H1 (cell line): ENCODE results near the gene TNFAIP1. TPM values are rescaled to one million over a fixed set of nuclear protein-coding genes. Genes with fewer than 3 reads are reported as not detected.

Experiments used
- CTCF ChIA-PET: fragments of 300-600 bp; sonication (Branson Sonifier 250); formaldehyde crosslinking; loops from one replicate; lab custom pipeline; 2021; ENCODE audit not compliant: partially characterized antibody; lab: Charles Lee
- POLR2A ChIA-PET: fragments of 300-600 bp; sonication (Branson Sonifier 250); formaldehyde crosslinking; loops from one replicate; lab custom pipeline; 2021; ENCODE audit warnings: inconsistent platforms; ENCODE audit not compliant: partially characterized antibody; lab: Charles Lee
- DNase-seq, 2 experiments: peaks; one replicate each; pipeline versions ENCODE4 v3.0.0 to v3.0.0-alpha.2; 2010 to 2022; ENCODE audit warnings: low spot score in 2 of 2, low read depth in 1 of 2, mixed read lengths in 1 of 2
- FAIRE-seq: peaks from 2 replicates; lab custom pipeline; 2011; peaks lifted over from hg19 to GRCh38; lab: Jason Lieb, UNC
- H2AFZ ChIP-seq: 2 replicates; pipeline ENCODE4 v1.8.1; 2012; ENCODE audit warnings: low read length, inconsistent platforms
- H2AK5ac ChIP-seq: 2 replicates; pipeline ENCODE4 v1.6.1; 2013; ENCODE audit warnings: low read depth, low read length
- H2BK120ac ChIP-seq: replicated peaks from 2 replicates; pipeline ENCODE3; 2013; ENCODE audit warnings: low read depth, low read length, inconsistent platforms
- H2BK12ac ChIP-seq: 2 replicates; pipeline ENCODE4 v1.6.1; 2013; ENCODE audit warnings: low read depth, low read length
- H2BK15ac ChIP-seq: 2 replicates; pipeline ENCODE4 v1.6.1; 2013; ENCODE audit warnings: low read length
- H2BK20ac ChIP-seq: 2 replicates; pipeline ENCODE4 v1.6.1; 2013; ENCODE audit warnings: low read length
- H2BK5ac ChIP-seq: 2 replicates; pipeline ENCODE4 v1.6.1; 2013; ENCODE audit warnings: low read depth, low read length
- H3K14ac ChIP-seq: 2 replicates; pipeline ENCODE4 v1.6.1; 2013; ENCODE audit warnings: inconsistent platforms; ENCODE audit not compliant: insufficient read length
- H3K18ac ChIP-seq: 2 replicates; pipeline ENCODE4 v1.6.1; 2013; ENCODE audit warnings: low read length; ENCODE audit errors: extremely low read depth
- H3K23ac ChIP-seq: 2 replicates; pipeline ENCODE4 v1.6.1; 2013; ENCODE audit warnings: inconsistent platforms; ENCODE audit not compliant: insufficient read length
- H3K23me2 ChIP-seq: 2 replicates; pipeline ENCODE4 v1.6.1; 2013; ENCODE audit warnings: low read depth, low read length
- H3K27ac ChIP-seq: 2 replicates; pipeline ENCODE4 v1.6.1; 2011; ENCODE audit warnings: low read depth, low read length, inconsistent platforms
- H3K27me3 ChIP-seq, 4 experiments: replicated peaks in 1 of 4; 1 replicate in 1 of 4; 2 replicates in 3 of 4; pipeline versions ENCODE4 v1.6.1 to v1.8.1; 2011 to 2013; ENCODE audit warnings: low read length in 3 of 4, mild to moderate bottlenecking in 3 of 4, inconsistent platforms in 2 of 4, mixed read lengths in 2 of 4, moderate library complexity in 1 of 4; ENCODE audit not compliant: control insufficient read depth in 3 of 4, insufficient read depth in 3 of 4; ENCODE audit errors: extremely low read depth in 1 of 4
- H3K36me3 ChIP-seq, 4 experiments: 2 replicates each; pipeline versions ENCODE4 v1.6.1 to v1.8.1; 2011 to 2013; ENCODE audit warnings: mild to moderate bottlenecking in 4 of 4, low read length in 3 of 4, moderate library complexity in 2 of 4, control low read depth in 1 of 4, inconsistent platforms in 1 of 4; ENCODE audit not compliant: insufficient read depth in 4 of 4, control insufficient read depth in 2 of 4
- H3K4ac ChIP-seq: replicated peaks from 2 replicates; pipeline ENCODE3; 2013; ENCODE audit warnings: low read length, low read depth, mixed read lengths, inconsistent platforms; ENCODE audit not compliant: insufficient read length
- H3K4me1 ChIP-seq, 4 experiments: replicated peaks in 1 of 4; 1 replicate in 1 of 4; 2 replicates in 3 of 4; pipeline versions ENCODE4 v1.6.1 to v1.8.1; 2011 to 2013; ENCODE audit warnings: low read length in 3 of 4, inconsistent platforms in 2 of 4, mixed read lengths in 1 of 4; ENCODE audit not compliant: insufficient read depth in 4 of 4, control insufficient read depth in 3 of 4
- H3K4me2 ChIP-seq, 2 experiments: 2 replicates each; pipeline versions ENCODE4 v1.6.1 to v1.8.1; 2011 to 2013; ENCODE audit warnings: low read depth in 2 of 2, low read length in 2 of 2, control low read depth in 1 of 2, inconsistent platforms in 1 of 2, mild to moderate bottlenecking in 1 of 2; ENCODE audit not compliant: insufficient read depth in 1 of 2
- H3K4me3 ChIP-seq, 4 experiments: fragments of 200-600, 300-600 bp in 1 of 4; sonication (generic), shearing (Covaris generic), sonication (Bioruptor Twin) in 1 of 4; 2 replicates each; pipeline versions ENCODE4 v1.5.1 to v1.8.1; 2011 to 2016; ENCODE audit warnings: low read length in 4 of 4, low read depth in 3 of 4, control low read depth in 2 of 4, inconsistent platforms in 2 of 4, mild to moderate bottlenecking in 2 of 4, mixed read lengths in 1 of 4, moderate library complexity in 1 of 4; ENCODE audit not compliant: insufficient read depth in 2 of 4; ENCODE audit errors: extremely low read depth in 1 of 4
- H3K56ac ChIP-seq: replicated peaks from 2 replicates; pipeline ENCODE3; 2013; ENCODE audit warnings: low read depth, mild to moderate bottlenecking, mixed read lengths, low read length, inconsistent platforms; ENCODE audit not compliant: insufficient read length
- H3K79me1 ChIP-seq: 2 replicates; pipeline ENCODE4 v1.6.1; 2013; ENCODE audit warnings: low read depth, low read length, control low read depth
- H3K79me2 ChIP-seq, 2 experiments: 2 replicates each; pipeline versions ENCODE4 v1.6.1 to v1.8.1; 2012 to 2013; ENCODE audit warnings: low read length in 2 of 2, mild to moderate bottlenecking in 2 of 2, inconsistent platforms in 1 of 2; ENCODE audit not compliant: insufficient read depth in 2 of 2, control insufficient read depth in 1 of 2
- H3K9ac ChIP-seq, 4 experiments: replicated peaks in 1 of 4; 1 replicate in 1 of 4; 2 replicates in 3 of 4; pipeline versions ENCODE4 v1.6.1 to v1.8.1; 2011 to 2013; ENCODE audit warnings: low read depth in 3 of 4, low read length in 3 of 4, control low read depth in 2 of 4, mild to moderate bottlenecking in 2 of 4, moderate library complexity in 2 of 4, inconsistent platforms in 1 of 4; ENCODE audit errors: extremely low read depth in 1 of 4
- H3K9me3 ChIP-seq, 2 experiments: 2 replicates each; pipeline versions ENCODE4 v1.6.1 to v1.8.1; 2012 to 2013; ENCODE audit warnings: mild to moderate bottlenecking in 2 of 2, moderate library complexity in 2 of 2, control low read depth in 1 of 2, inconsistent platforms in 1 of 2, low read depth in 1 of 2, low read length in 1 of 2, mixed read lengths in 1 of 2; ENCODE audit not compliant: insufficient read depth in 2 of 2
- H4K20me1 ChIP-seq, 2 experiments: replicated peaks in 1 of 2; 2 replicates each; pipeline versions ENCODE3 to v1.8.1; 2011 to 2013; ENCODE audit warnings: inconsistent platforms in 2 of 2, low read length in 2 of 2, mild to moderate bottlenecking in 1 of 2; ENCODE audit not compliant: insufficient read depth in 2 of 2, control insufficient read depth in 1 of 2
- H4K5ac ChIP-seq: 2 replicates; pipeline ENCODE4 v1.6.1; 2013; ENCODE audit warnings: low read length, low read depth, mixed read lengths, inconsistent platforms; ENCODE audit not compliant: insufficient read length
- H4K8ac ChIP-seq: 2 replicates; pipeline ENCODE4 v1.8.0; 2013; ENCODE audit warnings: mild to moderate bottlenecking, moderate library complexity, low read length, inconsistent platforms; ENCODE audit not compliant: insufficient read depth; ENCODE audit errors: extremely low read depth
- H4K91ac ChIP-seq: replicated peaks from 2 replicates; pipeline ENCODE3; 2013; ENCODE audit warnings: low read length, mixed read lengths, inconsistent platforms; ENCODE audit not compliant: insufficient read length
- ATF3 ChIP-seq: IDR thresholded peaks from 2 replicates; pipeline ENCODE4 v1.6.1; 2011; ENCODE audit warnings: low read depth, mild to moderate bottlenecking, low read length; ENCODE audit not compliant: insufficient read depth
- POLR2A ChIP-seq, 2 experiments: IDR thresholded peaks; 1 replicate in 1 of 2; 2 replicates in 1 of 2; pipeline ENCODE4 v1.6.1; 2011; ENCODE audit warnings: low read depth in 2 of 2, low read length in 2 of 2, mild to moderate bottlenecking in 2 of 2; ENCODE audit errors: control extremely low read depth in 1 of 2
- WGBS, 2 experiments: shearing (Covaris generic) in 1 of 2; methylation state at CpG; one replicate each; pipeline versions ENCODE4 v1.1.6 to v1.1.7; 2013 to 2015; ENCODE audit warnings: low lambda C conversion rate in 2 of 2, mixed read lengths in 2 of 2, inconsistent platforms in 1 of 2, low coverage in 1 of 2, missing lambda C conversion rate in 1 of 2; ENCODE audit not compliant: insufficient replicate concordance in 2 of 2, insufficient coverage in 1 of 2, insufficient read length in 1 of 2; ENCODE audit errors: extremely low coverage in 1 of 2, missing lambda C conversion rate in 1 of 2; 5-methylcytosine and 5-hydroxymethylcytosine counted together
- polyA plus RNA-seq, 7 experiments: library from polyadenylated mRNA; depleted of rRNA in 3 of 7; stranded (reverse) in 5 of 7; unstranded in 2 of 7; fragments of >200 nt in 5 of 7; fragments of 200-250 nt in 2 of 7; gene quantifications; 1 replicate in 5 of 7; 2 replicates in 1 of 7; 4 replicates in 1 of 7; pipeline versions ENCODE4 v1.2.1 to v1.2.3, GENCODE V29; 2011 to 2013; ENCODE audit warnings: missing spikeins in 2 of 7, mixed read lengths in 2 of 7
- total RNA-seq: library from RNA; stranded (reverse); fragmentation: NEBNext Ultra II Directional; extraction: Animal tissue kit (Norgen Biotek cat#: 25700); gene quantifications from 2 replicates; pipeline ENCODE4 v1.2.1, GENCODE V29; 2021

Gene TNFAIP1
- total and polyA plus RNA-seq, 2 of the 8 experiments (the other 6 are each of a cell fraction or from before 2014, with no cell fraction given), result 16.9 to 19.5 TPM

GRCh38 chr17:28328325-28328724, 7.2 kb upstream of the TNFAIP1 start:
- peaks cover 7 to 35% of the 10 kb centered on the region in 2 experiments; a peak in 3 of 4 replicates for H3K79me2 ChIP-seq
- no peak overlapping the region for H2AFZ ChIP-seq
- no peak overlapping the region for H3K9ac ChIP-seq
- H3K4me2 ChIP-seq, result no peak overlapping the region
- no peak overlapping the region for H2BK12ac ChIP-seq
- peaks cover 10 to 15% of the 10 kb centered on the region in 2 experiments for H4K20me1 ChIP-seq
- H3K27me3 ChIP-seq, result no peaks in the 10 kb centered on the region
- no peak overlapping the region for H2BK20ac ChIP-seq
- TF ChIP-seq POLR2A (IDR thresholded peaks at IDR 0.05; ENCODE audit: control extremely low read depth in 1 of 2, low read depth in 2 of 2, low read length in 2 of 2) (peak; percentile 0 to 4; a peak in 1 of 3 replicates), ATF3 (no peak)
- no peaks in the 10 kb centered on the region for H3K9me3 ChIP-seq
- H3K27ac ChIP-seq, result no peak overlapping the region
- H3K18ac ChIP-seq, result no peak overlapping the region
- no peak overlapping the region for H2AK5ac ChIP-seq
- H2BK120ac ChIP-seq, result no peak overlapping the region
- H3K56ac ChIP-seq, result no peak overlapping the region
- H3K23ac ChIP-seq, result no peak overlapping the region
- no peak for DNase-seq
- POLR2A ChIA-PET, result interaction anchor here (1.0 to 1.9 kb wide), 3 partner anchors 9 to 76 kb away, joined by 3 to 11 read pairs (median 5); partner anchors contain the start of gene TMEM97
- no peak overlapping the region for H2BK5ac ChIP-seq
- H3K36me3 ChIP-seq, result peaks cover 10 to 41% (median 32%) of the 10 kb centered on the region in 4 experiments
- H3K4ac ChIP-seq, result no peak overlapping the region
- CTCF ChIA-PET, result interaction anchor here (1.3 kb wide), 1 partner anchor 38 kb away, joined by 3 read pairs; no protein-coding TSS in a partner anchor
- H4K5ac ChIP-seq, result no peak overlapping the region
- 92% methylated on average over 4 of the region's 4 CpGs; no CpG with 5 or more reads in 1 of the 2 experiments for WGBS, 2 experiments
- no peak overlapping the region for H3K14ac ChIP-seq
- no peak for FAIRE-seq
- 0 out of 2 replicates have a peak, but pooled peaks cover 5% of the 10 kb centered on the region for H3K79me1 ChIP-seq
- H3K4me1 ChIP-seq, result peaks cover 0 to 3% (median 0%) of the 10 kb centered on the region in 4 experiments; a peak in 1 of 7 replicates
- no peak overlapping the region for H4K8ac ChIP-seq
- no peak overlapping the region for H3K4me3 ChIP-seq
- no peaks in the 10 kb centered on the region for H3K23me2 ChIP-seq
- H2BK15ac ChIP-seq, result no peak overlapping the region
- H4K91ac ChIP-seq, result no peak overlapping the region
